ENCODE measurements around the gene KRTAP4-8. TPM values are rescaled to one million over a fixed set of nuclear protein-coding genes. Genes with fewer than 3 reads are reported as not detected.
"Not testable (repeated sequence)": the region's sequence is repeated elsewhere in the genome, so short reads cannot be mapped to it uniquely, and the experiment has no call there.

The KRTAP4-8 gene
- total RNA-seq, result not detected

- no peak within 1 kb of the TSS for H3K27ac ChIP-seq
- no peaks in the 10 kb centered on the region for H3K36me3 ChIP-seq
- no peak within 1 kb of the TSS for H3K4me3 ChIP-seq
- no peaks in the 10 kb centered on the region for H3K4me1 ChIP-seq
- no peak for DNase-seq (ENCODE audit: low spot score in 2 of 2)
- TF ChIP-seq POLR2A (IDR thresholded peaks at IDR 0.05) (no peak), CTCF (IDR thresholded peaks at IDR 0.05) (no peak), EP300 (IDR thresholded peaks at IDR 0.05) (no peak)
- 62 to 73% methylated on average over 4 of the region's 4 CpGs for WGBS, 2 donors
- H3K9me3 ChIP-seq, result no peaks in the 10 kb centered on the region
- no peaks in the 10 kb centered on the region for H3K27me3 ChIP-seq
These were observed at the start of gene KRTAP4-8 for GRCh38 chr17:41098042-41098441. TSS of gene KRTAP4-8 (minus strand) at chr17:41098142. CDS start at chr17:41098084, 58 bp downstream.

- no peaks in the 10 kb centered on the region for H3K27me3 ChIP-seq
- H3K27ac ChIP-seq, result no peak overlapping the region
- WGBS, 2 donors, result 84 to 92% methylated on average over 2 of the region's 2 CpGs
- H3K4me3 ChIP-seq, result no peak overlapping the region
- no peak for DNase-seq (ENCODE audit: low spot score in 2 of 2)
- H3K4me1 ChIP-seq, result no peaks in the 10 kb centered on the region
- peaks cover 0 to 25% (median 0%) of the 10 kb centered on the region in 4 donors for H3K9me3 ChIP-seq
- H3K36me3 ChIP-seq, result no peaks in the 10 kb centered on the region
- TF ChIP-seq CTCF (IDR thresholded peaks at IDR 0.05) (no peak), POLR2A (IDR thresholded peaks at IDR 0.05) (no peak), EP300 (IDR thresholded peaks at IDR 0.05) (no peak)
These were observed 47.3 kb upstream of the KRTAP4-8 start for GRCh38 chr17:41145261-41145660.

- 81 to 86% methylated on average over 1 of the region's 1 CpG for WGBS, 2 donors
- TF ChIP-seq CTCF (IDR thresholded peaks at IDR 0.05), result no peak
- TF ChIP-seq EP300 (IDR thresholded peaks at IDR 0.05), result no peak
- no peak for TF ChIP-seq POLR2A (IDR thresholded peaks at IDR 0.05)
These were observed 46.9 kb upstream of the KRTAP4-8 start for GRCh38 chr17:41144846-41145245.

GRCh38 chr17:41141361-41141760 is 43.4 kb upstream of the KRTAP4-8 start:
- Histone ChIP-seq H3K4me3 (no peak overlapping the region), H3K36me3 (no peaks in the 10 kb centered on the region), H3K27me3 (no peaks in the 10 kb centered on the region), H3K4me1 (no peaks in the 10 kb centered on the region), H3K27ac (no peak overlapping the region), H3K9me3 (peaks cover 0 to 31% (median 0%) of the 10 kb centered on the region in 4 donors)
- TF ChIP-seq POLR2A (IDR thresholded peaks at IDR 0.05) (no peak), CTCF (IDR thresholded peaks at IDR 0.05) (no peak), EP300 (IDR thresholded peaks at IDR 0.05) (no peak)
- DNase-seq (ENCODE audit: low spot score in 2 of 2), result no peak

More at GRCh38 chr17:41144846-41145245, 46.9 kb upstream of the KRTAP4-8 start:
- DNase-seq (ENCODE audit: low spot score in 2 of 2), result no peak
- Histone ChIP-seq H3K4me3 (no peak overlapping the region), H3K36me3 (no peaks in the 10 kb centered on the region), H3K9me3 (peaks cover 0 to 29% (median 0%) of the 10 kb centered on the region in 4 donors), H3K27me3 (no peaks in the 10 kb centered on the region), H3K27ac (no peak overlapping the region), H3K4me1 (no peaks in the 10 kb centered on the region)

GRCh38 chr17:41140360-41141131 is 42.6 kb upstream of the KRTAP4-8 start, which contains the start of gene KRTAP4-6:
TSS of gene KRTAP4-6 (minus strand) at chr17:41140544. CDS start at chr17:41140487, 57 bp downstream.
- no peak for DNase-seq (ENCODE audit: low spot score in 2 of 2)
- H3K9me3 ChIP-seq, result peaks cover 0 to 31% (median 0%) of the 10 kb centered on the region in 4 donors
- no peak within 1 kb of the TSS for H3K4me3 ChIP-seq
- no peaks in the 10 kb centered on the region for H3K27me3 ChIP-seq
- no peaks in the 10 kb centered on the region for H3K4me1 ChIP-seq
- no peaks in the 10 kb centered on the region for H3K36me3 ChIP-seq
- H3K27ac ChIP-seq, result no peak within 1 kb of the TSS
- TF ChIP-seq EP300 (IDR thresholded peaks at IDR 0.05) (no peak), POLR2A (IDR thresholded peaks at IDR 0.05) (no peak), CTCF (IDR thresholded peaks at IDR 0.05) (no peak)
- WGBS, 2 donors, result 87 to 93% methylated on average over 5 to 6 of the region's 6 CpGs

GRCh38 chr17:41139865-41140264 is 41.9 kb upstream of the KRTAP4-8 start:
- not testable (repeated sequence) for H3K36me3 ChIP-seq; DNase-seq (ENCODE audit: low spot score in 2 of 2); H3K27me3 ChIP-seq; H3K27ac ChIP-seq; H3K4me1 ChIP-seq; H3K4me3 ChIP-seq
- H3K9me3 ChIP-seq, result peaks cover 0 to 31% (median 0%) of the 10 kb centered on the region in 4 donors
- 91% methylated on average over 12 of the region's 12 CpGs for WGBS, 2 donors
